Epithelial cell of prostate (primary cell): ENCODE results near the gene DBH.
"Not testable (repeated sequence)": the region's sequence is repeated elsewhere in the genome, so short reads cannot be mapped to it uniquely, and the experiment has no call there.

Experiments
- DNase-seq: peaks from one replicate; pipeline ENCODE4 v3.0.0-alpha.2; 2011; ENCODE audit warnings: low read depth, low spot score
- H3K27ac ChIP-seq: fragments of 450-650 bp; 2 replicates; pipeline ENCODE4 v1.5.1; 2017; ENCODE audit warnings: mild to moderate bottlenecking

DBH gene

GRCh38 chr9:133658442-133659431 is 22.6 kb downstream of the DBH start:
- DNase-seq: no peak
- no peak overlapping the region for H3K27ac ChIP-seq

- no peak for DNase-seq
- H3K27ac ChIP-seq: no peak overlapping the region
These were observed 23.4 kb downstream of the DBH start for GRCh38 chr9:133659516-133659915.

- no peak overlapping the region for H3K27ac ChIP-seq
These were observed 25.8 kb downstream of the DBH start for GRCh38 chr9:133661846-133662540.

GRCh38 chr9:133664173-133665050 is 28.2 kb downstream of the DBH start:
- DNase-seq: no peak
- no peak overlapping the region for H3K27ac ChIP-seq

More at GRCh38 chr9:133661846-133662540, 25.8 kb downstream of the DBH start:
- DNase-seq: no peak

GRCh38 chr9:133665096-133665495 is 28.9 kb downstream of the DBH start:
- no peak for DNase-seq

GRCh38 chr9:133665535-133665934 is 29.4 kb downstream of the DBH start:
- H3K27ac ChIP-seq: no peak overlapping the region
- no peak for DNase-seq

More at GRCh38 chr9:133665096-133665495, 28.9 kb downstream of the DBH start:
- no peak overlapping the region for H3K27ac ChIP-seq

- DNase-seq: no peak
- H3K27ac ChIP-seq: no peak overlapping the region
These were observed 30.2 kb downstream of the DBH start for GRCh38 chr9:133666387-133666786.

GRCh38 chr9:133666845-133667244 is 30.7 kb downstream of the DBH start:
- no peak for DNase-seq
- H3K27ac ChIP-seq: no peak overlapping the region

- no peak overlapping the region for H3K27ac ChIP-seq
- no peak for DNase-seq
These were observed 31.7 kb downstream of the DBH start for GRCh38 chr9:133667759-133668450.

GRCh38 chr9:133669182-133669801 is 33.1 kb downstream of the DBH start:
- DNase-seq: no peak
- no peak overlapping the region for H3K27ac ChIP-seq

- H3K27ac ChIP-seq: no peak overlapping the region
- no peak for DNase-seq
These were observed 34.3 kb downstream of the DBH start for GRCh38 chr9:133670466-133670865.

GRCh38 chr9:133671371-133671770 is 35.2 kb downstream of the DBH start:
- no peak for DNase-seq

GRCh38 chr9:133672503-133673257 is 36.5 kb downstream of the DBH start:
- H3K27ac ChIP-seq: no peak overlapping the region
- DNase-seq: no peak

More at GRCh38 chr9:133671371-133671770, 35.2 kb downstream of the DBH start:
- no peak overlapping the region for H3K27ac ChIP-seq

- DNase-seq: no peak
- no peak overlapping the region for H3K27ac ChIP-seq
These were observed 37.1 kb downstream of the DBH start for GRCh38 chr9:133673258-133673655.

GRCh38 chr9:133674091-133674490 is 37.9 kb downstream of the DBH start:
- DNase-seq: no peak
- no peak overlapping the region for H3K27ac ChIP-seq

- not testable (repeated sequence) for DNase-seq, H3K27ac ChIP-seq
These were observed 39.6 kb downstream of the DBH start for GRCh38 chr9:133675796-133676195.

GRCh38 chr9:133676450-133676849 is 40.3 kb downstream of the DBH start:
- no peak overlapping the region for H3K27ac ChIP-seq
- no peak for DNase-seq
